K562 (cell line): Measurements from ENCODE around the gene PRDM2. TPM values are rescaled to one million over a fixed set of nuclear protein-coding genes. Genes with fewer than 3 reads are reported as not detected.

Source experiments
- CBFA2T2 ChIP-seq: fragments of 450-650 bp; conservative IDR thresholded peaks from 2 replicates; pipeline ENCODE4 v1.6.1; 2017; ENCODE audit warnings: mild to moderate bottlenecking
- CREB1 ChIP-seq, 2 experiments: sonication (generic) in 1 of 2; formaldehyde crosslinking in 1 of 2; IDR thresholded peaks; 2 replicates each; pipeline versions ENCODE4 v1.6.1 to v1.8.0; 2012 to 2022; ENCODE audit warnings: inconsistent platforms in 1 of 2, mild to moderate bottlenecking in 1 of 2, missing genetic modification reagents in 1 of 2, moderate library complexity in 1 of 2
- CXXC5 ChIP-seq: fragments of 250-450 bp; sonication (Bioruptor Pico); IDR thresholded peaks from 2 replicates; pipeline ENCODE4 v1.8.0; 2022; ENCODE audit warnings: inconsistent platforms, mild to moderate bottlenecking, moderate library complexity
- DPF2 ChIP-seq: fragments of 450-650 bp; IDR thresholded peaks from 2 replicates; pipeline ENCODE4 v1.6.1; 2016
- ESRRB ChIP-seq: fragments of 250-450 bp; sonication (Bioruptor Pico); IDR thresholded peaks from 2 replicates; pipeline ENCODE4 v1.5.0; 2020; ENCODE audit warnings: mild to moderate bottlenecking, moderate library complexity, borderline replicate concordance
- MAZ ChIP-seq, 2 experiments: fragments of 450-650 bp in 1 of 2; sonication (generic) in 1 of 2; formaldehyde crosslinking; IDR thresholded peaks in 1 of 2; conservative IDR thresholded peaks in 1 of 2; 2 replicates each; pipeline versions ENCODE4 v1.4.0 to v1.5.0; 2020; ENCODE audit warnings: mild to moderate bottlenecking in 1 of 2, missing genetic modification reagents in 1 of 2
- MEIS2 ChIP-seq: fragments of 450-650 bp; IDR thresholded peaks from 2 replicates; pipeline ENCODE4 v1.6.1; 2014; ENCODE audit warnings: mild to moderate bottlenecking; ENCODE audit not compliant: partially characterized antibody
- MXI1 ChIP-seq: IDR thresholded peaks from 2 replicates; pipeline ENCODE4 v1.6.1; 2011; ENCODE audit warnings: low read depth, mild to moderate bottlenecking, improper control_type of control experiment, low read length
- RCOR1 ChIP-seq, 2 experiments: IDR thresholded peaks; 2 replicates each; pipeline ENCODE4 v1.6.1; 2012; ENCODE audit warnings: low read depth in 2 of 2, low read length in 2 of 2, borderline replicate concordance in 1 of 2, improper control_type of control experiment in 1 of 2
- SOX6 ChIP-seq: fragments of 450-650 bp; IDR thresholded peaks from 2 replicates; pipeline ENCODE4 v1.6.1; 2014; ENCODE audit warnings: mild to moderate bottlenecking
- TEAD4 ChIP-seq, 2 experiments: sonication (generic) in 1 of 2; formaldehyde crosslinking in 1 of 2; IDR thresholded peaks; 2 replicates each; pipeline versions ENCODE4 v1.6.1 to v1.8.0; 2012 to 2022; ENCODE audit warnings: borderline replicate concordance in 1 of 2, inconsistent platforms in 1 of 2, low read length in 1 of 2, mild to moderate bottlenecking in 1 of 2, missing genetic modification reagents in 1 of 2
- polyA plus RNA-seq, 8 experiments: library from polyadenylated mRNA; depleted of rRNA in 4 of 8; stranded (reverse) in 5 of 8; unstranded in 3 of 8; fragments of >200 nt; fragmentation: Nextera tagmentation in 2 of 8; fragmentation: Illumina TruSeq in 1 of 8; extraction: Ambion mirVana in 2 of 8; extraction: Trizol in 1 of 8; gene quantifications; 2 replicates each; pipeline versions ENCODE4 v1.2.1 to v1.2.3, GENCODE V29; 2011 to 2014; ENCODE audit warnings: inconsistent platforms in 1 of 8, missing spikeins in 1 of 8
- total RNA-seq, 7 experiments: library from RNA; depleted of rRNA in 6 of 7; stranded (reverse); fragments of >200 nt in 6 of 7; fragmentation: Illumina TruSeq in 2 of 7; extraction: Trizol in 2 of 7; gene quantifications; 2 replicates each; pipeline versions ENCODE4 v1.2.1 to v1.2.3, GENCODE V29; 2011 to 2021; ENCODE audit warnings: low replicate concordance in 1 of 7
- TF ChIP-seq, protein P1 (sequence below): fragments of 200-800 bp; sonication (Bioruptor generic); IDR thresholded peaks from 2 replicates; pipeline ENCODE4 v1.6.1; 2017; ENCODE audit warnings: missing genetic modification characterization, missing compliant biosample characterization
- TF ChIP-seq, protein P2 (sequence below), 3 experiments: IDR thresholded peaks in 2 of 3; conservative IDR thresholded peaks in 1 of 3; 2 replicates each; pipeline ENCODE4 v1.5.1; 2011 to 2012; ENCODE audit warnings: low read length in 3 of 3, mild to moderate bottlenecking in 3 of 3, control low read depth in 2 of 3, improper control_type of control experiment in 1 of 3, inconsistent platforms in 1 of 3, low read depth in 1 of 3, mixed read lengths in 1 of 3, moderate library complexity in 1 of 3; ENCODE audit not compliant: insufficient read depth in 2 of 3

The PRDM2 gene
- total and polyA plus RNA-seq, 9 of the 15 experiments (the other 6 are each of a cell fraction or from before 2014, with no cell fraction given) = 5.4 to 27.6 (median 12.5) TPM

DNA sequence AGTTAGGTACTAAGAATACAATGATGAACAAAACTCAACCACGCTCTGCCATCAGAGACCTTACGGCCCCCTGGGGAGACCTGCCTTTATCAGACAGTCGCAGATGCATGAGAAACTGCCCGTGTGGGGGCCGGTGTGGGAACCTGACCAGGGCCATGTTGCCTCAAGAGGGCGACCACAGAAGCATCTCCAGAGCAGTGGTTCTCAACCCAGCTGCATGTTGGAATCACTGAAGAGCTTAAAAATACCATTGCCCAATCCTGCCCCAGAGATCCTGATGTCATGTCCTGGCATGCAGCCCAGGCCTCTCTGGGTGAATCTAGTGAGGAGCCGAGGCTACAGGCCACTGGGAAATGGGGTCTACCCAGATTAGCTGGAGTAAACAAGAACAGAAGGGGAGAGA, 108.7 kb downstream of the PRDM2 start (continued):
- TF ChIP-seq RCOR1 (IDR thresholded peaks at IDR 0.05; ENCODE audit: borderline replicate concordance in 1 of 2, low read depth in 2 of 2, low read length in 2 of 2) = peak in 1 of 2 experiments; percentile 86; a peak in 2 of 4 replicates
- TF ChIP-seq MEIS2 = peak; percentile 74
- TF ChIP-seq ESRRB (CRISPR knock-in tag) = no peak
- peak; percentile 52; the same call in 1 of the 2 replicates for TF ChIP-seq CXXC5 (CRISPR knock-in tag)
- TF ChIP-seq, protein P1, sequence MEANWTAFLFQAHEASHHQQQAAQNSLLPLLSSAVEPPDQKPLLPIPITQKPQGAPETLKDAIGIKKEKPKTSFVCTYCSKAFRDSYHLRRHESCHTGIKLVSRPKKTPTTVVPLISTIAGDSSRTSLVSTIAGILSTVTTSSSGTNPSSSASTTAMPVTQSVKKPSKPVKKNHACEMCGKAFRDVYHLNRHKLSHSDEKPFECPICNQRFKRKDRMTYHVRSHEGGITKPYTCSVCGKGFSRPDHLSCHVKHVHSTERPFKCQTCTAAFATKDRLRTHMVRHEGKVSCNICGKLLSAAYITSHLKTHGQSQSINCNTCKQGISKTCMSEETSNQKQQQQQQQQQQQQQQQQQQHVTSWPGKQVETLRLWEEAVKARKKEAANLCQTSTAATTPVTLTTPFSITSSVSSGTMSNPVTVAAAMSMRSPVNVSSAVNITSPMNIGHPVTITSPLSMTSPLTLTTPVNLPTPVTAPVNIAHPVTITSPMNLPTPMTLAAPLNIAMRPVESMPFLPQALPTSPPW (CRISPR knock-in tag) = peak; percentile 58
- 0 out of 2 replicates have a peak, but pooled peaks have one; percentile 27 for TF ChIP-seq MXI1
- 0 out of 2 replicates have a peak, but pooled peaks have one; percentile 36 for TF ChIP-seq CREB1 (IDR thresholded peaks at IDR 0.05)
- TF ChIP-seq CREB1 (CRISPR knock-in tag; IDR thresholded peaks at IDR 0.05) = no peak
- TF ChIP-seq SOX6 = peak; percentile 67
- peak; percentile 87 for TF ChIP-seq TEAD4 (IDR thresholded peaks at IDR 0.05; ENCODE audit: low read length)
- no peak for TF ChIP-seq TEAD4 (CRISPR knock-in tag; IDR thresholded peaks at IDR 0.05; ENCODE audit: borderline replicate concordance)
- peak; percentile 88 for TF ChIP-seq DPF2
- TF ChIP-seq MAZ (CRISPR knock-in tag; conservative IDR thresholded peaks at IDR 0.05 in 1 of 2, IDR thresholded peaks at IDR 0.05 in 1 of 2) = 0 out of 4 replicates have a peak, but pooled peaks of 1 of the 2 experiments have one; percentile 12
- TF ChIP-seq CBFA2T2 = peak; percentile 86
- TF ChIP-seq, protein P2, sequence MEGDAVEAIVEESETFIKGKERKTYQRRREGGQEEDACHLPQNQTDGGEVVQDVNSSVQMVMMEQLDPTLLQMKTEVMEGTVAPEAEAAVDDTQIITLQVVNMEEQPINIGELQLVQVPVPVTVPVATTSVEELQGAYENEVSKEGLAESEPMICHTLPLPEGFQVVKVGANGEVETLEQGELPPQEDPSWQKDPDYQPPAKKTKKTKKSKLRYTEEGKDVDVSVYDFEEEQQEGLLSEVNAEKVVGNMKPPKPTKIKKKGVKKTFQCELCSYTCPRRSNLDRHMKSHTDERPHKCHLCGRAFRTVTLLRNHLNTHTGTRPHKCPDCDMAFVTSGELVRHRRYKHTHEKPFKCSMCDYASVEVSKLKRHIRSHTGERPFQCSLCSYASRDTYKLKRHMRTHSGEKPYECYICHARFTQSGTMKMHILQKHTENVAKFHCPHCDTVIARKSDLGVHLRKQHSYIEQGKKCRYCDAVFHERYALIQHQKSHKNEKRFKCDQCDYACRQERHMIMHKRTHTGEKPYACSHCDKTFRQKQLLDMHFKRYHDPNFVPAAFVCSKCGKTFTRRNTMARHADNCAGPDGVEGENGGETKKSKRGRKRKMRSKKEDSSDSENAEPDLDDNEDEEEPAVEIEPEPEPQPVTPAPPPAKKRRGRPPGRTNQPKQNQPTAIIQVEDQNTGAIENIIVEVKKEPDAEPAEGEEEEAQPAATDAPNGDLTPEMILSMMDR (IDR thresholded peaks at IDR 0.05 in 2 of 3, conservative IDR thresholded peaks at IDR 0.05 in 1 of 3; ENCODE audit: insufficient read depth in 2 of 3, low read depth in 1 of 3, low read length in 3 of 3) = peak; percentile 34 to 44 (median 44); a peak in 5 of 6 replicates
- TF ChIP-seq, all 486 proteins: peak for 54
